Smooth muscle cell of the brain vasculature (primary cell): Measurements from ENCODE around the gene PTPN5.
"Not testable (repeated sequence)": the region's sequence is repeated elsewhere in the genome, so short reads cannot be mapped to it uniquely, and the experiment has no call there.

Source experiments
- DNase-seq: peaks from one replicate; pipeline ENCODE4 v3.0.0-alpha.2; 2012; ENCODE audit warnings: low read depth, low spot score

The PTPN5 gene

DNA sequence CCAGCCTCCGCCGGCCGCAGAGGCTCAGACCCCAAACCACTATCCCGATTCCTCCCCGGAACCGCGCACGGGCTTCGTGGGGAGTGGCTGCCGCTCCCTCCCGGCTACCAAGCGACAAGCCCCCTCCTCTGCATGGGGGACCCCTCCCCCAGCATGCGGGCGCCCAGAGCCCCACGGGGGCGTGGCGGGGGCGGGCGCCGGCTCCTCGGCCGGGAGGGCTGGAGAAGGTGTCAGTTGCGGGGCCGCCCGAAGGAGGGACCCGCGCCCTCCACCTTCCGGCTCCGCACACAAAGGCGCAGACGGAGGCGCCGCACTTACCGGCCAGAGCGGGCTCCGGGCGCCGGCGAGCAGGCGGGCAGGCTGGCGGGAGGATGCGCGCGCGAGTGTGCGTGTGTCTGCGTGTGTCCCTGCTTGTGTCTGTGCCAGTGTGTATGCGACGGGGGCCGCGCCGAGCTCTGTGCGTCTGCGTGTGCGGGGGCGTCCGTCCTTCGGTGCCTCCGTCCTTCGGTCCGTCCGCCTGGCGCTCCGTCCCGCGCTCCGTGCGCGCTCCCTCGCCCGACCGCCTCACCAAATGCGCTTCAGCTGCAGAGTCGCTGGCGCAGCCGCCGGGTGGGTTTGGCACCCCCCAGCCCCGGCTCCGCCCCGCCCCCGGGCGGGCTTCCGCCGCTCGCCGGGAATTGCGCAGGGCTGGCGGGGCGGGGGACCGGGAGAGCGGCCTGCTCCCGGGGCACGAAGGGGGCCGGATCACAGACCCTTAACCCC, at the start of gene PTPN5:
Gene PTPN5 (minus strand): TSS at position 592 of the 762 bp plus-strand sequence. CDS start 19,840 bp downstream, outside the sequence.
- no peak for DNase-seq

DNA sequence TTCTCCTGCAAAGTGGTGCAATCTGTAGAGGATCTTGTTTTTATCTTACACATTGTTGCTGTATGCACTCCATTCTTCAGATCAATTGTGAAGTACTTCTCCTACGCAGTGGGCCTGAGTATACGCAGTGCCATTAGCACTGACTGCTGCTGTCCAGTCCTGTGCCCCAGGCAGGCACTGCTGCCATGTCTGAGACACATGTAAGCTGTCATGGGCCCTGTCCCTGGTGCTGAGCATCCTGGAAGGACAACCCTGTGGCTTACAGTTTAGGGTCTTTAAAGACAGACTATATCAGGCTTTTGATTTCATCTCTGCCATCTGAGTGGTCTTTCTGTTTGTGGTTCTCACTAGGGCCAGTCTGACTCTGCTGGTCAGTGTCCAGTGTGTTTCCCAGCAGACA, 44.8 kb upstream of the PTPN5 start:
- DNase-seq: no peak

GRCh38 chr11:18834754-18835466, 43.3 kb upstream of the PTPN5 start:
- DNase-seq: no peak

DNA sequence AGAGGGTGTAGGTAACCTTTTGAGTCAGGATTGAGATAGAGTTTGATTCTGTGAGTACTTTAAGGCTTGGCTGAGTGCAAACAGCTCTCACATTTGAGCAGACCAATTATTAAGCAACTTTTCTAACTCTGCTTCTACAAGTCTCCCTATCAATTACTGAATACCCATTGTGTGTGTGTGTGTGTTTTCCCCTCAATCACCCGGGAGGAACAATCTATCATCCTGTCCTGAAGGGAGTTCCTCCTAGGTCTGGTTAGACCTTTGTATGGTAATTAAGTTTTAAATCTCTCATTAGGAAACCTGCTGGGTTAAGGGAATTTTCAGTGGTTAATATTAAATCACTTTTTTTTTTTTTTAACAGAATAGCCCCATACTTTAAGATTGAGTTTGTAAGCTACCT, 28.6 kb upstream of the PTPN5 start:
- not testable (repeated sequence) for DNase-seq

GRCh38 chr11:18804199-18804999, 12.8 kb upstream of the PTPN5 start:
- DNase-seq: no peak

DNA sequence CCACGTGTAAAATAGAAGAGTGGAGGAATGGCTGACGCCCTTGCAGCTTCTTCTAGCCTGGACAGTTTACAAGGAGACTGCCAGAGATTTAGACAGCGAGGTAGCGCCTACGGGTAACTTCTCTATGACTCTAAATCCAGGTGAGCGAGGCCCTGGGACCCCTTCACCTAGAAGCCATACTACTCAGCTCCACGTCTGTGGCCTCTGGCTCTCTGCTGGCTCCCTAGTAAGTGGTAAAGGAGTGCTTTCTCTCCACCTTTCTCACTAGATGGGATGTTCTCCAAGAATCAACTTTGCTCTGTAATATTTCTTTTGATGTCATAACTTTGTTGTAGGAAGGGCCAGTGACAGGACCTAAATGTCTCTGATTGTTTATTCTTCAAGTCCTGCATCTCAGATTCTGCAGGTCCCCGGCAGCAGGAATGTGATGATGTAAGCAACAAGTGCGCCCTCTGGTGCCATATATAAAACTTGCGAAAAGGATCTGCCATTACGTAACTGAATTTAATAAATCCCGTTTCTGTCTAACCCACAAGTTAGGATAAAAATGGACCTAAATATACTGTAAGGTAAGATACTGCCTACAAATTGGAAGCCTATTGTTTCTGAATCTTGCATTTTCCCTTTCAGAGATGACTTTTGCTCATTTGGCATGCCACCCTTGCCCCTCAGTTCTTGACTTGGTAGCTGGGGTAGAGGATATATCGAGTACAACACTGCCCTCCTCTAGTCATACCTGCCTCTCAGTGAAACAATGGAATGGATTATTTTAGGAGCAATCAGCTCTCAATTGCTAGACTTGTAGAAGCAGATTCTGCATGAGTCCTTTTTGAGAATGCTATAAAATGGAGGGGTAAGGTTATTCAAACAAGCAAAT, 11.0 kb upstream of the PTPN5 start:
- peak; percentile 31 for DNase-seq

- no peak for DNase-seq
These were observed 7.3 kb upstream of the PTPN5 start for GRCh38 chr11:18798799-18799469.

GRCh38 chr11:18794956-18795355, 3.4 kb upstream of the PTPN5 start:
- DNase-seq: no peak

GRCh38 chr11:18792827-18793226, 1.2 kb upstream of the PTPN5 start:
- DNase-seq: no peak

DNA sequence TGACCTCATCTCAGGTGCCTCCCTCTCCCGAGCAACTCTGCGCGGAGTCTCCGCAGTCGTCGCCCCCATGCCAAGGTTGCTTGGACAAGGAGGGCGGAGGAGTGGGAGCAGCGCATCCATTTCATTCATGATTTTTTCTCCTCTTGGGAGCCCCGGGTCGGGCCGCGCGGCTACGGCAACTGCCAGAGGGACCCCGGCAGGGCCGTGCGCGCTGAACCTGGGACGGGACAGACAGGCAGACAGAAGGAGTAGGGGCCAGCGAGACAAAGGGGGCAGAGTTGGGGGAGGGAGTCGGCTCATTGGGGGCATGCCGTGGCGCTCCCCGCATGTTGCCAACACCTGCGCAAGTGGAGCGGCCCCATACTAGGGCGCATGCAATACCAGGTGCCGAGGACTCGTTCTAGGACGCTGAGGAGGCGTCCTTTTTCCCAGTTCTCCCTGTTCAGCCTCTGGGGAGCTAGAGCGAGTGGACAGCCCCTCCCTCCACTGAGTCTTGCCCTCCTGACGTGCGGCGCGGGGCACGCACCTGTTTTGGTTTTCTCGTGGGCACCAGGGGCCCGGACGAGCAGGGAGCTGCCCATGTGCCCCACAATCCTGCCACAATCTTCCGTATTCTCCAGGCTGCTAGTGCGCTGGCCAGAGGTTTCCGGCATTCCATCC, 501 bp upstream of the PTPN5 start:
- no peak for DNase-seq

DNA sequence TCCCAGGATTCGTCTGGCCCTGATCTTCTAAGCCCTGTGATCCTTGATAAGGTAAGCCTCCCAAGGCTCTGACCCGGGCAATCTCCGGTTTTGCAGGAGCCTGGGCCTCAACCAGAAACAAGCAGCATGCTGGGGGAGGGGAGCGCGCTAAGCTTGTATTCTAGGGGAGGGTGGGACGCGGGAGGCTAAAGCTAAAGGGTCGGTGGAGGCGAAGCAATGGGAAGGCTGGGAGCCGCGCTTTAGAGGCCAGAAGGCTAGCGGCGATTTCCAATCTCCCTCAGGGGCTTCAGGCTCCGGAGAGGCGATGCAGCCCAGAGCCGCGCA, 753 bp downstream of the PTPN5 start:
- no peak for DNase-seq

GRCh38 chr11:18789942-18790341, 1.7 kb downstream of the PTPN5 start:
- DNase-seq: no peak

- DNase-seq: no peak
These were observed 6.2 kb downstream of the PTPN5 start for GRCh38 chr11:18785411-18785810.

- DNase-seq: no peak
These were observed 10.7 kb downstream of the PTPN5 start for GRCh38 chr11:18780896-18781295.

DNA sequence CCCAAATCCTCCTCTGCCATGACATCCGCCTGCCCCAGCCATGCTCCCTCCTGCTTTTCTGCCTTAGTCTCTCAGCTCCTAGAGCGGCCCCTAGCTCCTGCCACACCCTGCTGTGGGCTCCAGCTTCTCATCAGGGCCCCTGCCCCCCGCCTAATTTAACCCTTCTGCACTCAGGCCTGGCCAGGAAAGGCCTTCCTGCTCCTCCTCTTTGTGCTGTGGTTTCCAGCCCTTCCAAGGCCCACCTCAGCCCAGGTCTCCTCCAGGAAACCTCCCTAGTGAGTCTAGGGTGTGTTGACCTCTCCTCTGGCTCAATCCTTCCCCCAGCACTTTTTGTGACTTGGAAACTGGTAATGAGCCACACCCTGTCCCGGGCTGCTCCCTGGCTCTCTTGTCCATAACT, 11.3 kb downstream of the PTPN5 start:
- no peak for DNase-seq

GRCh38 chr11:18778468-18778867, 13.1 kb downstream of the PTPN5 start:
- DNase-seq: no peak

GRCh38 chr11:18776324-18776723, 15.3 kb downstream of the PTPN5 start:
- no peak for DNase-seq

DNA sequence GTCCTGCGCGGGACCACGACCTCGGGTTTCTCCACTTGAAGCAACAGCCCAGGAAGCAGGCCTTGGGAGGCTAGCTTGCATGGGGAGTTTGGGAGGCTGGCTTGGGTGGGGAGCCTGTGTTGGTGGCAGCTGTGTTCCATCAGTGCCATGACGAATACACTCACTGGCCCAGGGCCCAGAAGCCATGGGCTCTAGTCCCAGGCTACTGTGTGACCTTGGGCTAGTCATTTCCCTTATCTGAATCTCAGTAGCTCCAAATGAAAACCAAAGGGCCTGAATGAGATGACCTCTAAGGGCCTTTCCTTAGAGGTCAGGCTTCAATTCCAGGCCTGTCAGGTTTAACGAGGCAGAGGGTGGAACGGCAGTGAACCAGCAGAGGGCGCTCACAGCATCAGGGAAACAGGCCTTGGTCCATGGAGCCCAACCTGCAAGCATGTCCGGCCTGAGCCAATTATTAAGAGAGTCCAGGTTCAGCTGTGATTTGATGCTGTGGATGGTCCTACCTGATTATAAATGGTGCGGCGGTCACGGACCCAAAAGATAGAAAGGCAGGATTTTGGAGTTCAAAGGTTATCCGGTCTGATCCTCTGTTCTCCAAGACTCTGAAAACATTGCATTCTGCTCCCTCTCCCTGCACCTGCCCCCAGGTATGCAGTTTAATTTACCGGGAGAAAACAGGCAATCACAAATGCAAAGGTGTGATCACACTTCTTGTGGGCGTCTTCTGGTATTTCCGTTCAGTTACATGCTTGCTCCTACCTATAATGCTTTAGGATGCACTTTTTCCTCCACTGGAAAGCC, 15.9 kb downstream of the PTPN5 start:
- DNase-seq: no peak

DNA sequence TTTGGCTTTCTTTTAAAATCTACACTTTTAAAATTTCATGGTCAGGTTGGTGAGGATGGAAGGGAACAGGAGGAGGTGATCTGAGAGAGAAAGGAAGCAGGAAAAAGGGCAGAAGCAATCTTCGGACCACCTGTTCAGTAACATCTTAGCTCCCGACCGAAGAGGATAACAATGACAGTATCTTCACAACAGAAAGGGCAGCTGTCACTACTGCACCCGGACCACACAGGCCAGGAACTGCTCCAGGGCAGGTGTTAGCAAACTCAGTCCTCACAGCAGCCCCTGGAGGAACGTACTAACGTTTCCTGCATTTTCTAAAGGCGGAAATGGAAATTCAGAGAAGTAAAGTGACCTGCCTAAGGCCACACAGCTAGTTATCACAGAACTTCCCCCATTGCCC, 16.8 kb downstream of the PTPN5 start:
- DNase-seq: no peak

GRCh38 chr11:18773681-18774080, 17.9 kb downstream of the PTPN5 start:
- DNase-seq: no peak
